K562 (cell line): ENCODE results near the gene UBE2O. TPM values are rescaled to one million over a fixed set of nuclear protein-coding genes. Genes with fewer than 3 reads are reported as not detected.

Experiments
- KAT2B ChIP-seq: IDR thresholded peaks from one replicate; pipeline ENCODE4 v1.6.1; 2012; ENCODE audit warnings: low read depth, mild to moderate bottlenecking, control low read depth, inconsistent platforms, low read length, moderate library complexity
- NR3C1 ChIP-seq: sonication (generic); formaldehyde crosslinking; IDR thresholded peaks from 2 replicates; pipeline ENCODE4 v1.8.1; 2022; ENCODE audit warnings: missing genetic modification reagents
- SMARCA4 ChIP-seq: fragments of 450-650 bp; IDR thresholded peaks from 2 replicates; pipeline ENCODE4 v1.6.1; 2016
- SRSF7 ChIP-seq: fragments of 200-400 bp; formaldehyde crosslinking; optimal IDR thresholded peaks from 2 replicates; pipeline ENCODE3; 2017; ENCODE audit warnings: mild to moderate bottlenecking, low read depth, low read length
- ZNF3 ChIP-seq: fragments of 250-450 bp; sonication (Bioruptor Pico); IDR thresholded peaks from 2 replicates; pipeline ENCODE4 v1.5.0; 2021; ENCODE audit warnings: mild to moderate bottlenecking, moderate library complexity
- ZNF695 ChIP-seq: fragments of 450-650 bp; formaldehyde crosslinking; IDR thresholded peaks from 2 replicates; pipeline ENCODE4 v1.4.0; 2020; ENCODE audit warnings: mild to moderate bottlenecking, moderate library complexity
- polyA plus RNA-seq, 8 experiments: library from polyadenylated mRNA; depleted of rRNA in 4 of 8; stranded (reverse) in 5 of 8; unstranded in 3 of 8; fragments of >200 nt; fragmentation: Nextera tagmentation in 2 of 8; fragmentation: Illumina TruSeq in 1 of 8; extraction: Ambion mirVana in 2 of 8; extraction: Trizol in 1 of 8; gene quantifications; 2 replicates each; pipeline versions ENCODE4 v1.2.1 to v1.2.3, GENCODE V29; 2011 to 2014; ENCODE audit warnings: inconsistent platforms in 1 of 8, missing spikeins in 1 of 8
- total RNA-seq, 7 experiments: library from RNA; depleted of rRNA in 6 of 7; stranded (reverse); fragments of >200 nt in 6 of 7; fragmentation: Illumina TruSeq in 2 of 7; extraction: Trizol in 2 of 7; gene quantifications; 2 replicates each; pipeline versions ENCODE4 v1.2.1 to v1.2.3, GENCODE V29; 2011 to 2021; ENCODE audit warnings: low replicate concordance in 1 of 7
- TF ChIP-seq, protein P1 (sequence below), 2 experiments: fragments of 450-650 bp in 1 of 2; sonication (generic) in 1 of 2; formaldehyde crosslinking in 1 of 2; IDR thresholded peaks; 2 replicates each; pipeline versions ENCODE4 v1.7.1 to v1.9.0; 2016 to 2022; ENCODE audit warnings: inconsistent platforms in 1 of 2, mild to moderate bottlenecking in 1 of 2, missing genetic modification reagents in 1 of 2
- TF ChIP-seq, protein P2 (sequence below): IDR thresholded peaks from 3 replicates; pipeline ENCODE4 v1.6.1; 2011; ENCODE audit warnings: borderline replicate concordance, mild to moderate bottlenecking; ENCODE audit not compliant: insufficient read length, insufficient read depth

Gene UBE2O
- total and polyA plus RNA-seq, 9 of the 15 experiments (the other 6 are each of a cell fraction or from before 2014, with no cell fraction given) = 1.6 to 39.7 (median 13.3) TPM

DNA sequence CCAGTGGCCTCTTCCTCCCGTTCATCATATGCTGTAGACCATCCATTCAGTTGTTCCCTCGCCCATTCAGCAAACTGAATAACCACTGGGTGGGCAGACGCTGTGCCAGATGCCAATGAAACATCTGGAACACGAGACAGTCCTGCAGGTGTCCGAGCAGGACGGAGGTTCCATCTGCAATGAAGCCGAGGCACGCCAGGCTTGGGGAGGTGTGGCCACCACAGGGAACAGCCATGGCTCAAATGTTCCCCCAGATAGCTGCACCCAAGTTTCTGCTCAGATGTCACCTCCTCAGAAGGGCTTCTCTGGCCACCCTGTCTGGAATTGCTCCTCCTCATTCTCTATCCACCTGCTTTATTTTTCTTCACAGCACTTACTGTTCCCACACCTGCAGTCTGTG lies 30.5 kb downstream of the UBE2O start (continued):
- TF ChIP-seq, protein P1, sequence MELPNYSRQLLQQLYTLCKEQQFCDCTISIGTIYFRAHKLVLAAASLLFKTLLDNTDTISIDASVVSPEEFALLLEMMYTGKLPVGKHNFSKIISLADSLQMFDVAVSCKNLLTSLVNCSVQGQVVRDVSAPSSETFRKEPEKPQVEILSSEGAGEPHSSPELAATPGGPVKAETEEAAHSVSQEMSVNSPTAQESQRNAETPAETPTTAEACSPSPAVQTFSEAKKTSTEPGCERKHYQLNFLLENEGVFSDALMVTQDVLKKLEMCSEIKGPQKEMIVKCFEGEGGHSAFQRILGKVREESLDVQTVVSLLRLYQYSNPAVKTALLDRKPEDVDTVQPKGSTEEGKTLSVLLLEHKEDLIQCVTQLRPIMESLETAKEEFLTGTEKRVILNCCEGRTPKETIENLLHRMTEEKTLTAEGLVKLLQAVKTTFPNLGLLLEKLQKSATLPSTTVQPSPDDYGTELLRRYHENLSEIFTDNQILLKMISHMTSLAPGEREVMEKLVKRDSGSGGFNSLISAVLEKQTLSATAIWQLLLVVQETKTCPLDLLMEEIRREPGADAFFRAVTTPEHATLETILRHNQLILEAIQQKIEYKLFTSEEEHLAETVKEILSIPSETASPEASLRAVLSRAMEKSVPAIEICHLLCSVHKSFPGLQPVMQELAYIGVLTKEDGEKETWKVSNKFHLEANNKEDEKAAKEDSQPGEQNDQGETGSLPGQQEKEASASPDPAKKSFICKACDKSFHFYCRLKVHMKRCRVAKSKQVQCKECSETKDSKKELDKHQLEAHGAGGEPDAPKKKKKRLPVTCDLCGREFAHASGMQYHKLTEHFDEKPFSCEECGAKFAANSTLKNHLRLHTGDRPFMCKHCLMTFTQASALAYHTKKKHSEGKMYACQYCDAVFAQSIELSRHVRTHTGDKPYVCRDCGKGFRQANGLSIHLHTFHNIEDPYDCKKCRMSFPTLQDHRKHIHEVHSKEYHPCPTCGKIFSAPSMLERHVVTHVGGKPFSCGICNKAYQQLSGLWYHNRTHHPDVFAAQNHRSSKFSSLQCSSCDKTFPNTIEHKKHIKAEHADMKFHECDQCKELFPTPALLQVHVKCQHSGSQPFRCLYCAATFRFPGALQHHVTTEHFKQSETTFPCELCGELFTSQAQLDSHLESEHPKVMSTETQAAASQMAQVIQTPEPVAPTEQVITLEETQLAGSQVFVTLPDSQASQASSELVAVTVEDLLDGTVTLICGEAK (IDR thresholded peaks at IDR 0.05) = no peak
- TF ChIP-seq, protein P1 (CRISPR knock-in tag; IDR thresholded peaks at IDR 0.05) = no peak
- TF ChIP-seq NR3C1 (no peak), SMARCA4 (no peak), ZNF695 (CRISPR knock-in tag) (no peak), KAT2B (no peak), SRSF7 (no peak), ZNF3 (CRISPR knock-in tag) (no peak)
- TF ChIP-seq, protein P2, sequence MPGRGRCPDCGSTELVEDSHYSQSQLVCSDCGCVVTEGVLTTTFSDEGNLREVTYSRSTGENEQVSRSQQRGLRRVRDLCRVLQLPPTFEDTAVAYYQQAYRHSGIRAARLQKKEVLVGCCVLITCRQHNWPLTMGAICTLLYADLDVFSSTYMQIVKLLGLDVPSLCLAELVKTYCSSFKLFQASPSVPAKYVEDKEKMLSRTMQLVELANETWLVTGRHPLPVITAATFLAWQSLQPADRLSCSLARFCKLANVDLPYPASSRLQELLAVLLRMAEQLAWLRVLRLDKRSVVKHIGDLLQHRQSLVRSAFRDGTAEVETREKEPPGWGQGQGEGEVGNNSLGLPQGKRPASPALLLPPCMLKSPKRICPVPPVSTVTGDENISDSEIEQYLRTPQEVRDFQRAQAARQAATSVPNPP = no peak
